A549 (cell line): ENCODE data around the gene TTC28. TPM values are rescaled to one million over a fixed set of nuclear protein-coding genes. Genes with fewer than 3 reads are reported as not detected.

Source experiments
- ATAC-seq, 2 experiments: fragments of 200-7000 bp in 1 of 2; fragments of >200 bp in 1 of 2; cut with Nextera tagmentation in 1 of 2; cut with Tn5 transposase in 1 of 2; 3 replicates each; pipeline versions ENCODE4 v1.8.0 to v1.9.1; 2018 to 2020; ENCODE audit warnings: mild to moderate bottlenecking in 1 of 2, moderate library complexity in 1 of 2
- CTCF ChIA-PET: fragments of 300-600 bp; sonication (Branson Sonifier 250); formaldehyde crosslinking; extraction: SDS; loops from one replicate; lab custom pipeline; 2021; ENCODE audit warnings: antibody characterized with exemption, inconsistent platforms; lab: Yijun Ruan, JAX
- POLR2A ChIA-PET: fragments of 350-600 bp; formaldehyde crosslinking; extraction: SDS; loops from one replicate; lab custom pipeline; 2021; ENCODE audit warnings: antibody characterized with exemption, inconsistent platforms; lab: Yijun Ruan, JAX
- DNase-seq, 2 experiments: peaks; one replicate each; pipeline versions ENCODE4 v3.0.0 to v3.0.0-alpha.2; 2011 to 2016; ENCODE audit warnings: low read depth in 1 of 2, low spot score in 1 of 2
- FAIRE-seq: peaks from 2 replicates; lab custom pipeline; 2011; peaks lifted over from hg19 to GRCh38; lab: Jason Lieb, UNC
- H3K27ac ChIP-seq, 2 experiments: fragments of >200 bp; sonication (Bioruptor Twin); formaldehyde crosslinking; 3 replicates each; pipeline ENCODE4 v1.5.1; 2016 to 2017
- H3K4me1 ChIP-seq: fragments of >200 bp; sonication (Bioruptor Twin); formaldehyde crosslinking; 3 replicates; pipeline ENCODE4 v1.6.1; 2016
- H3K4me2 ChIP-seq: fragments of >200 bp; sonication (Bioruptor Twin); formaldehyde crosslinking; 3 replicates; pipeline ENCODE4 v1.6.1; 2016
- H3K4me3 ChIP-seq: fragments of >200 bp; sonication (Bioruptor Twin); formaldehyde crosslinking; 3 replicates; pipeline ENCODE4 v1.5.1; 2016
- H3K9me3 ChIP-seq: fragments of >200 bp; sonication (Bioruptor Twin); formaldehyde crosslinking; 3 replicates; pipeline ENCODE4 v1.6.1; 2016
- BCL3 ChIP-seq: fragments of >200 bp; sonication (Bioruptor Twin); formaldehyde crosslinking; IDR thresholded peaks from 3 replicates; pipeline ENCODE4 v1.6.1; 2016
- BHLHE40 ChIP-seq: IDR thresholded peaks from 2 replicates; pipeline ENCODE4 v1.6.1; 2012; ENCODE audit warnings: low read depth, low read length, inconsistent platforms
- CEBPB ChIP-seq, 2 experiments: fragments of >200 bp in 1 of 2; sonication (Bioruptor Twin) in 1 of 2; formaldehyde crosslinking in 1 of 2; IDR thresholded peaks; 2 replicates each; pipeline ENCODE4 v1.6.1; 2012 to 2016
- CHD2 ChIP-seq: fragments of 150-350 bp; IDR thresholded peaks from 2 replicates; pipeline ENCODE4 v1.6.1; 2014; ENCODE audit warnings: low read length; ENCODE audit not compliant: partially characterized antibody
- CHD4 ChIP-seq: fragments of 200-600 bp; sonication (generic); IDR thresholded peaks from 2 replicates; pipeline ENCODE4 v1.6.1; 2016; ENCODE audit warnings: antibody characterized with exemption, mild to moderate bottlenecking, borderline replicate concordance
- E2F6 ChIP-seq: IDR thresholded peaks from 2 replicates; pipeline ENCODE4 v1.6.1; 2012; ENCODE audit warnings: low read depth, borderline replicate concordance
- EHMT2 ChIP-seq: fragments of 200-600 bp; sonication (generic); IDR thresholded peaks from 2 replicates; pipeline ENCODE4 v1.6.1; 2016; ENCODE audit warnings: antibody characterized with exemption, low read depth, mild to moderate bottlenecking, moderate library complexity
- EP300 ChIP-seq, 2 experiments: fragments of >200 bp; sonication (Bioruptor Twin); formaldehyde crosslinking; IDR thresholded peaks; 2 replicates in 1 of 2; 3 replicates in 1 of 2; pipeline ENCODE4 v1.6.1; 2016 to 2017
- HDAC2 ChIP-seq: fragments of 200-600 bp; sonication (generic); IDR thresholded peaks from 2 replicates; pipeline ENCODE4 v1.6.1; 2016
- HOXB13 ChIP-seq: fragments of 250-450 bp; sonication (Bioruptor Pico); IDR thresholded peaks from 2 replicates; pipeline ENCODE4 v1.5.0; 2020; ENCODE audit warnings: low read depth, mild to moderate bottlenecking, moderate library complexity
- HOXB5 ChIP-seq: fragments of 250-450 bp; sonication (Bioruptor Pico); IDR thresholded peaks from 2 replicates; pipeline ENCODE4 v1.5.0; 2020; ENCODE audit warnings: mild to moderate bottlenecking, moderate library complexity
- JUN ChIP-seq, 2 experiments: fragments of >200 bp; sonication (Bioruptor Twin); formaldehyde crosslinking; IDR thresholded peaks; 2 replicates in 1 of 2; 3 replicates in 1 of 2; pipeline ENCODE4 v1.6.1; 2016 to 2017
- KDM1A ChIP-seq: fragments of 200-600 bp; sonication (generic); IDR thresholded peaks from 2 replicates; pipeline ENCODE4 v1.6.1; 2016; ENCODE audit warnings: low read depth, mild to moderate bottlenecking
- KDM5A ChIP-seq: fragments of 200-600 bp; sonication (generic); IDR thresholded peaks from 2 replicates; pipeline ENCODE4 v1.6.1; 2016; ENCODE audit warnings: antibody characterized with exemption, mild to moderate bottlenecking
- MAX ChIP-seq: IDR thresholded peaks from 2 replicates; pipeline ENCODE4 v1.6.1; 2012
- NFE2L2 ChIP-seq: fragments of 150-350 bp; conservative IDR thresholded peaks from 2 replicates; pipeline ENCODE4 v1.6.1; 2014; ENCODE audit warnings: low read length
- NR3C1 ChIP-seq: fragments of >200 bp; sonication (Bioruptor Twin); formaldehyde crosslinking; IDR thresholded peaks from 3 replicates; pipeline ENCODE4 v1.6.1; 2017
- PBX3 ChIP-seq: IDR thresholded peaks from 2 replicates; pipeline ENCODE4 v1.6.1; 2012
- POLR2A ChIP-seq: IDR thresholded peaks from 2 replicates; pipeline ENCODE4 v1.6.1; 2012; ENCODE audit warnings: mild to moderate bottlenecking, low read length
- POLR2AphosphoS2 ChIP-seq: conservative IDR thresholded peaks from 2 replicates; pipeline ENCODE4 v1.6.1; 2012; ENCODE audit warnings: low read length, improper control_type of control experiment, inconsistent platforms
- TFCP2L1 ChIP-seq: fragments of 250-450 bp; sonication (Bioruptor Pico); IDR thresholded peaks from 2 replicates; pipeline ENCODE4 v1.5.0; 2021; ENCODE audit warnings: mild to moderate bottlenecking
- ZNF302 ChIP-seq: fragments of 250-450 bp; sonication (Bioruptor Pico); IDR thresholded peaks from 2 replicates; pipeline ENCODE4 v1.9.0; 2021; ENCODE audit warnings: inconsistent platforms, mild to moderate bottlenecking, moderate library complexity
- ZSCAN20 ChIP-seq: fragments of 250-450 bp; sonication (Bioruptor Pico); IDR thresholded peaks from 2 replicates; pipeline ENCODE4 v1.8.0; 2022; ENCODE audit warnings: mild to moderate bottlenecking, moderate library complexity
- WGBS: methylation state at CpG from one replicate; pipeline ENCODE4 v1.1.6; 2017; ENCODE audit errors: missing lambda C conversion rate; 5-methylcytosine and 5-hydroxymethylcytosine counted together
- polyA plus RNA-seq, 4 experiments: library from polyadenylated mRNA; depleted of rRNA in 3 of 4; stranded (reverse); fragments of >200 nt; fragmentation: RNase III in 1 of 4; extraction: RNeasy Plus Mini Kit Qiagen cat#74134 plus additional on column Dnase treatment in 1 of 4; gene quantifications; 2 replicates in 3 of 4; 3 replicates in 1 of 4; pipeline ENCODE4 v1.2.3, GENCODE V29; 2011 to 2017
- TF ChIP-seq, protein P1 (sequence below): fragments of 150-350 bp; IDR thresholded peaks from 2 replicates; pipeline ENCODE4 v1.6.1; 2014; ENCODE audit warnings: low read depth, mild to moderate bottlenecking, low read length
- TF ChIP-seq, protein P2 (sequence below): fragments of >200 bp; sonication (Bioruptor Twin); formaldehyde crosslinking; IDR thresholded peaks from 2 replicates; pipeline ENCODE4 v1.6.1; 2016
- TF ChIP-seq, protein P3 (sequence below): fragments of 250-450 bp; sonication (Bioruptor Pico); IDR thresholded peaks from 2 replicates; pipeline ENCODE4 v1.5.0; 2020; ENCODE audit warnings: low read depth, mild to moderate bottlenecking, moderate library complexity
- TF ChIP-seq, protein P4 (sequence below): fragments of 450-650 bp; IDR thresholded peaks from 2 replicates; pipeline ENCODE4 v1.6.1; 2014; ENCODE audit warnings: antibody characterized with exemption

Gene TTC28
- polyA plus RNA-seq, 2 of the 4 experiments (the other 2 are of a cell fraction), result 2.6 to 3.8 TPM

GRCh38 chr22:28072066-28072465, 607.6 kb downstream of the TTC28 start (continued):
- TF ChIP-seq POLR2AphosphoS2, result no peak

GRCh38 chr22:28068826-28069225, 610.8 kb downstream of the TTC28 start:
- no peak overlapping the region for H3K4me3 ChIP-seq
- WGBS, result 88% methylated on average over 2 of the region's 2 CpGs
- no peaks in the 10 kb centered on the region; the same call in 2 of the 3 replicates for H3K4me1 ChIP-seq
- TF ChIP-seq TFCP2L1 (CRISPR knock-in tag) (no peak), EHMT2 (no peak), BCL3 (no peak), ZNF302 (no peak), KDM1A (no peak), HOXB5 (CRISPR knock-in tag) (no peak), HDAC2 (no peak), HOXB13 (CRISPR knock-in tag) (no peak), BHLHE40 (no peak), CHD4 (no peak), E2F6 (no peak), ZSCAN20 (CRISPR knock-in tag) (no peak), KDM5A (no peak)
- TF ChIP-seq, protein P1, sequence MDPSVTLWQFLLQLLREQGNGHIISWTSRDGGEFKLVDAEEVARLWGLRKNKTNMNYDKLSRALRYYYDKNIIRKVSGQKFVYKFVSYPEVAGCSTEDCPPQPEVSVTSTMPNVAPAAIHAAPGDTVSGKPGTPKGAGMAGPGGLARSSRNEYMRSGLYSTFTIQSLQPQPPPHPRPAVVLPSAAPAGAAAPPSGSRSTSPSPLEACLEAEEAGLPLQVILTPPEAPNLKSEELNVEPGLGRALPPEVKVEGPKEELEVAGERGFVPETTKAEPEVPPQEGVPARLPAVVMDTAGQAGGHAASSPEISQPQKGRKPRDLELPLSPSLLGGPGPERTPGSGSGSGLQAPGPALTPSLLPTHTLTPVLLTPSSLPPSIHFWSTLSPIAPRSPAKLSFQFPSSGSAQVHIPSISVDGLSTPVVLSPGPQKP, result no peak
- TF ChIP-seq, protein P2, sequence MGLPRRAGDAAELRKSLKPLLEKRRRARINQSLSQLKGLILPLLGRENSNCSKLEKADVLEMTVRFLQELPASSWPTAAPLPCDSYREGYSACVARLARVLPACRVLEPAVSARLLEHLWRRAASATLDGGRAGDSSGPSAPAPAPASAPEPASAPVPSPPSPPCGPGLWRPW, result no peak
- ChIA-PET POLR2A (no interaction called here), CTCF (interaction anchor here (1.3 kb wide), 2 partner anchors 19 to 48 kb away, joined by 3 to 4 read pairs; no protein-coding TSS in a partner anchor)
- no peaks in the 10 kb centered on the region for H3K9me3 ChIP-seq
- FAIRE-seq (no peak), DNase-seq (no peak), ATAC-seq (no peak)
- H3K27ac ChIP-seq, result no peak overlapping the region
- no peak overlapping the region for H3K4me2 ChIP-seq

DNA sequence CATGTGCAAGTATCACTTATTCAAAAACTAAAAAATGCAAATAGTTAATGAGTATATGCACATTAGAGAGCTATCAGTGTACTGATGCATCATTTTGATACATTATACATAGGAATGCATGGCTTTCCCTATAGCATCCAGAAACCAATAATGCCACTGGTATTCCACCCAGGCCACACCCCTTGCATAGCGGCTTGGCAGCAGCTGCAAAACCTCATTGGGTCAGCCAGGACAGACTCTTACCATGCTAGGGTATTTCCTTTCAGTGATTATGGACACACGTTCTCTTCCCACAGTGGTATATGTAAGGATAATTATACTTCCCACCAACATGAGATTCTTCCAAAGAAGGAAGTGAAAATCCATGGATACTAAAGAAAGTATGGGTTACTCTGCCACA, 614.7 kb downstream of the TTC28 start:
- CTCF ChIA-PET, result interaction anchor here (0.7 to 1.7 kb wide), 2 partner anchors 13 to 259 kb away, joined by 3 to 5 read pairs; no protein-coding TSS in a partner anchor
- Histone ChIP-seq H3K4me3 (no peak overlapping the region), H3K27ac (no peak overlapping the region), H3K4me2 (no peak overlapping the region), H3K9me3 (no peaks in the 10 kb centered on the region), H3K4me1 (no peaks in the 10 kb centered on the region; the same call in 2 of the 3 replicates)
- FAIRE-seq (no peak), ATAC-seq (no peak), DNase-seq (no peak)
- POLR2A ChIA-PET, result no interaction called here
- WGBS, result 80% methylated on average over 2 of the region's 2 CpGs
- TF ChIP-seq KDM5A (no peak), TFCP2L1 (CRISPR knock-in tag) (no peak), KDM1A (no peak)
- TF ChIP-seq, protein P3, sequence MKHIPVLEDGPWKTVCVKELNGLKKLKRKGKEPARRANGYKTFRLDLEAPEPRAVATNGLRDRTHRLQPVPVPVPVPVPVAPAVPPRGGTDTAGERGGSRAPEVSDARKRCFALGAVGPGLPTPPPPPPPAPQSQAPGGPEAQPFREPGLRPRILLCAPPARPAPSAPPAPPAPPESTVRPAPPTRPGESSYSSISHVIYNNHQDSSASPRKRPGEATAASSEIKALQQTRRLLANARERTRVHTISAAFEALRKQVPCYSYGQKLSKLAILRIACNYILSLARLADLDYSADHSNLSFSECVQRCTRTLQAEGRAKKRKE (CRISPR knock-in tag), result no peak

- TF ChIP-seq KDM1A (no peak), EHMT2 (no peak), EP300 (IDR thresholded peaks at IDR 0.05) (no peak), POLR2A (no peak), KDM5A (no peak), CHD2 (no peak), NFE2L2 (no peak), BHLHE40 (no peak), ZSCAN20 (CRISPR knock-in tag) (no peak), MAX (no peak), PBX3 (no peak), JUN (IDR thresholded peaks at IDR 0.05) (no peak), CEBPB (IDR thresholded peaks at IDR 0.05) (no peak), NR3C1 (no peak), HDAC2 (no peak), HOXB13 (CRISPR knock-in tag) (no peak)
- TF ChIP-seq, protein P4, sequence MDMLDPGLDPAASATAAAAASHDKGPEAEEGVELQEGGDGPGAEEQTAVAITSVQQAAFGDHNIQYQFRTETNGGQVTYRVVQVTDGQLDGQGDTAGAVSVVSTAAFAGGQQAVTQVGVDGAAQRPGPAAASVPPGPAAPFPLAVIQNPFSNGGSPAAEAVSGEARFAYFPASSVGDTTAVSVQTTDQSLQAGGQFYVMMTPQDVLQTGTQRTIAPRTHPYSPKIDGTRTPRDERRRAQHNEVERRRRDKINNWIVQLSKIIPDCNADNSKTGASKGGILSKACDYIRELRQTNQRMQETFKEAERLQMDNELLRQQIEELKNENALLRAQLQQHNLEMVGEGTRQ, result no peak
- TF ChIP-seq, all 56 proteins: peak for 0
- ChIA-PET CTCF (interaction anchor here (0.6 to 1.7 kb wide), 4 partner anchors 10 to 389 kb away, joined by 3 to 5 read pairs (median 4); no protein-coding TSS in a partner anchor), POLR2A (no interaction called here)
- FAIRE-seq, result no peak
- DNase-seq, result no peak
- Histone ChIP-seq H3K4me3 (no peak overlapping the region), H3K4me2 (no peak overlapping the region), H3K9me3 (no peaks in the 10 kb centered on the region), H3K27ac (no peak overlapping the region), H3K4me1 (no peaks in the 10 kb centered on the region)
- WGBS, result 80% methylated on average over 5 of the region's 5 CpGs
- ATAC-seq, result no peak
Observed at GRCh38 chr22:28063656-28064055, 616.0 kb downstream of the TTC28 start.
